D721Med (cell line): ENCODE data around the gene TM2D3.
"Not testable (repeated sequence)": the region's sequence is repeated elsewhere in the genome, so short reads cannot be mapped to it uniquely, and the experiment has no call there.

Experiments used
- DNase-seq: peaks from one replicate; pipeline ENCODE4 v3.0.0; 2011; ENCODE audit warnings: low spot score; ENCODE audit not compliant: insufficient read length
- FAIRE-seq: peaks from 2 replicates; lab custom pipeline; 2011; peaks lifted over from hg19 to GRCh38; lab: Jason Lieb, UNC
- CTCF ChIP-seq: IDR thresholded peaks from 2 replicates; pipeline ENCODE4 v1.5.1; 2012; ENCODE audit warnings: mild to moderate bottlenecking, control low read depth; ENCODE audit not compliant: insufficient read depth; ENCODE audit errors: missing control alignments

The TM2D3 gene

GRCh38 chr15:101657171-101657570 is 5.0 kb upstream of the TM2D3 start:
- FAIRE-seq: no peak
- TF ChIP-seq CTCF: no peak

DNA sequence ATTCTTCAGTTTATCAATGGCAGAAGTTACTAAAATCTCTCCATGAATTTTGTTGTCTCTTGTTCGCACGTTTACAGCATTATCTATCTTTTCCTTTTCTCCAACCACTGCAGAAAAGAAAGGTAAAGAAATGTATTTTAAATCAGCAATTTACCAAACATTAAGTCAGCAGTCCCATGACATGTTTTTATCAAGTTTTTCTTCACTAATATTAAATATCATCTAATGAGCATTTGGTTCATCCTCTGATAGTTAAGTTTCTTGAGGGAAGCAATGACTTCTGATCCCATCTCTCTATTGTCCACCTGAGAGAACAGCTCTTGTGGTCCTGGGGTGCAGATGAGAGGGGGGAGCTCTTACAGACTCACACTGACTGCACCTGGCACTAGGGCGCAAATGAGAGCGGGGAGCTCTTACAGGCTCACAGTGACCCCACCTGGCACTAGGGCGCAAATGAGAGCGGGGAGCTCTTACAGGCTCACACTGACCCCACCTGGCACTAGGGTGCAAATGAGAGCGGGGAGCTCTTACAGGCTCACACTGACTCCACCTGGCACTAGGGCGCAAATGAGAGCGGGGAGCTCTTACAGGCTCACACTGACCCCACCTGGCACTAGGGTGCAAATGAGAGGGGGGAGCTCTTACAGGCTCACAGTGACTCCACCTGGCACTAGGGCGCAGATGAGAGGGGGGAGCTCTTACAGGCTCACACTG is 2.6 kb upstream of the TM2D3 start:
- not testable (repeated sequence) for FAIRE-seq, DNase-seq
- peak; percentile 15 for TF ChIP-seq CTCF

More at GRCh38 chr15:101657171-101657570, 5.0 kb upstream of the TM2D3 start:
- no peak for DNase-seq

GRCh38 chr15:101654171-101654570 is 2.0 kb upstream of the TM2D3 start:
- TF ChIP-seq CTCF: no peak
- FAIRE-seq (no peak), DNase-seq (no peak)

- FAIRE-seq: no peak
- no peak for TF ChIP-seq CTCF
- DNase-seq: no peak
Measured at GRCh38 chr15:101652786-101653430, 727 bp upstream of the TM2D3 start.

GRCh38 chr15:101651554-101652097 is 555 bp downstream of the TM2D3 start:
- FAIRE-seq (no peak), DNase-seq (no peak)
- TF ChIP-seq CTCF: no peak

DNA sequence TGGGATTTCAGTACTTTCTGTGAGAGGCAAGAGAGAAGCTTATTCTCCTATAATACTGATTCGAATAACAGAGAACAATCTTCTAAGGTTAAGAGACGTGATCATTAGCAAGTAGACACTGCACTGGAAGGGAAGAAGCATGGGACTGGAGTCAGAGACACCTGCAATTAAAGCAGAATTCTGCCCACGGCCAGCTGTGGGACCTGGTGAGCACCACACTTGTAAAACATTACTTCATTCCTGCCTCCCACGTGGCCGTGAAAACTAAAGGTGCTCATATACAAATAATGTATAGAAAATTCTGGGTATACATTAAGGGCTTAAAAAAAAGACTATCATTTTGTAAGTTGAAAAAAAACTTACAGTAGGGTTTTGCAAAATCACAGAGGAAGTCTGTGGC is 2.0 kb downstream of the TM2D3 start:
- no peak for FAIRE-seq
- no peak for TF ChIP-seq CTCF
- DNase-seq: no peak

DNA sequence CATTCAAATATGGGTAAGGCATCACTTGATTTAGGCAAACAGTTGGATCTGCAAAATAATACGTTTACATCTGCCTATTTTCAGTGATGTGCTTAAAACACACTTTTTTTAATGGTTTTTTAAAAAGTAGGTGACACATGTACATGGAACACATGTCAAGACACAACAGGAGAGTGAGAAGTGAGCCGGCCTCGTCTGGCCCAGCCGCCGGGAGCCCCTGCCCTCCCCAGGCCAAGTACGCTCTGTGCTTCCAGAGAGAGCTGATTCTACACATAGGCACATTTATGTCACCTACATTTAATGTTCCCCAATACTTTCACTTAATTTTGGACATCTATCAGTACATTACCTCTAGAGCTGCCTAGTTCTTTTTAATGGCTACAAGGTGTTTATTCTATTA is 3.8 kb downstream of the TM2D3 start:
- no peak for FAIRE-seq
- DNase-seq: no peak

More for the DNA sequence above, 3.8 kb downstream of the TM2D3 start:
- no peak for TF ChIP-seq CTCF
